Choroid plexus epithelial cell (primary cell): ENCODE data around the gene PCYT2.

Experiments
- DNase-seq: peaks from one replicate; pipeline ENCODE4 v3.0.0-alpha.2; 2010; ENCODE audit warnings: low read depth
- H3K4me3 ChIP-seq: 2 replicates; pipeline ENCODE4 v1.5.1; 2011; ENCODE audit warnings: low read depth, mild to moderate bottlenecking, control low read depth, low read length, moderate library complexity
- CTCF ChIP-seq: conservative IDR thresholded peaks from 2 replicates; pipeline ENCODE4 v1.5.1; 2011; ENCODE audit warnings: low read depth, mild to moderate bottlenecking, control low read depth, inconsistent platforms, low read length, moderate library complexity

PCYT2 gene

GRCh38 chr17:81941484-81942166 lies 30.4 kb upstream of the PCYT2 start:
- no peak for TF ChIP-seq CTCF
- DNase-seq: no peak
- H3K4me3 ChIP-seq: no peak overlapping the region

- no peak overlapping the region for H3K4me3 ChIP-seq
- TF ChIP-seq CTCF: no peak
- DNase-seq: no peak
These were observed 29.6 kb upstream of the PCYT2 start for GRCh38 chr17:81940538-81941483.

GRCh38 chr17:81939881-81940385 lies 28.7 kb upstream of the PCYT2 start:
- no peak overlapping the region for H3K4me3 ChIP-seq
- no peak for DNase-seq
- no peak for TF ChIP-seq CTCF

GRCh38 chr17:81939218-81939617 lies 28.0 kb upstream of the PCYT2 start:
- no peak overlapping the region for H3K4me3 ChIP-seq
- no peak for TF ChIP-seq CTCF

GRCh38 chr17:81935709-81936084 lies 24.5 kb upstream of the PCYT2 start:
- DNase-seq: no peak
- peak overlapping the region; percentile 24 for H3K4me3 ChIP-seq
- no peak for TF ChIP-seq CTCF

More at GRCh38 chr17:81939218-81939617, 28.0 kb upstream of the PCYT2 start:
- DNase-seq: no peak

- no peak for DNase-seq
- no peak for TF ChIP-seq CTCF
- H3K4me3 ChIP-seq: no peak overlapping the region
These were observed 23.9 kb upstream of the PCYT2 start for GRCh38 chr17:81934850-81935708.
